Colonic mucosa (tissue), 4 donors: ENCODE data around the gene BCO1. TPM values are rescaled to one million over a fixed set of nuclear protein-coding genes. Genes with fewer than 3 reads are reported as not detected.

ENCODE experiments used
- DNase-seq: peaks from one replicate; pipeline ENCODE4 v3.0.0-alpha.2; 2020
- H3K27ac ChIP-seq: fragments of 200-600 bp; one replicate; pipeline ENCODE4 v1.8.0; 2021
- H3K27me3 ChIP-seq: fragments of 200-600 bp; one replicate; pipeline ENCODE4 v1.8.0; 2021
- H3K36me3 ChIP-seq: fragments of 200-600 bp; one replicate; pipeline ENCODE4 v1.8.0; 2021
- H3K4me1 ChIP-seq: fragments of 200-600 bp; one replicate; pipeline ENCODE4 v1.8.0; 2021; ENCODE audit warnings: mild to moderate bottlenecking
- H3K4me3 ChIP-seq: fragments of 200-600 bp; one replicate; pipeline ENCODE4 v1.8.0; 2021
- H3K9ac ChIP-seq, 2 donors: one replicate each; pipeline ENCODE4 v1.7.0; 2013; ENCODE audit warnings: control low read depth in 2 of 2, low read depth in 2 of 2, low read length in 2 of 2
- H3K9me3 ChIP-seq: fragments of 200-600 bp; one replicate; pipeline ENCODE4 v1.8.0; 2021
- CTCF ChIP-seq: fragments of 200-600 bp; IDR thresholded peaks from one replicate; pipeline ENCODE4 v1.8.0; 2022; ENCODE audit warnings: antibody characterized with exemption, mild to moderate bottlenecking
- intact Hi-C: fragments of 100-400 bp; cut with DNase I; formaldehyde crosslinking; loops from one replicate; pipeline ENCODE4 v1.14.1; 2022
- total RNA-seq, 2 donors: library from RNA; stranded (reverse); fragmentation: NEBNext Ultra II Directional in 1 of 2; extraction: Animal tissue kit (Norgen Biotek cat#: 25700) in 1 of 2; gene quantifications; one replicate each; pipeline ENCODE4 v1.2.1, GENCODE V29; 2021
- donor health status: healthy.
- donor health status: DM: no; HTN: no; CAD: no.
- donor health status: DM: no; HTN: no; CAD: no.

BCO1 gene
- total RNA-seq, 2 donors from 2014 or later, result 2.1 to 6.1 TPM

- no peak for TF ChIP-seq CTCF
Measured at GRCh38 chr16:81292936-81293335, 54.4 kb downstream of the BCO1 start.

GRCh38 chr16:81293909-81294802 lies 55.7 kb downstream of the BCO1 start:
- intact Hi-C loops, result no loop called here
- Histone ChIP-seq H3K27me3 (no peaks in the 10 kb centered on the region), H3K27ac (peak overlapping the region; percentile 71), H3K4me1 (no peaks in the 10 kb centered on the region), H3K36me3 (no peaks in the 10 kb centered on the region), H3K4me3 (no peak overlapping the region), H3K9me3 (no peaks in the 10 kb centered on the region), H3K9ac (peak overlapping the region in 1 of 2 donors; percentile 39)
- no peak for TF ChIP-seq CTCF
- peak; percentile 46 for DNase-seq

More at GRCh38 chr16:81292936-81293335, 54.4 kb downstream of the BCO1 start:
- no peak overlapping the region for H3K4me3 ChIP-seq
- no peaks in the 10 kb centered on the region for H3K9me3 ChIP-seq
- H3K9ac ChIP-seq, result no peak overlapping the region
- no peak for DNase-seq
- H3K4me1 ChIP-seq, result no peaks in the 10 kb centered on the region
- no peaks in the 10 kb centered on the region for H3K27me3 ChIP-seq
- intact Hi-C loops, result no loop called here
- no peaks in the 10 kb centered on the region for H3K36me3 ChIP-seq
- H3K27ac ChIP-seq, result no peak overlapping the region

- H3K4me1 ChIP-seq, result no peaks in the 10 kb centered on the region
- no peak overlapping the region for H3K9ac ChIP-seq
- no peaks in the 10 kb centered on the region for H3K9me3 ChIP-seq
- no peak for DNase-seq
- no peaks in the 10 kb centered on the region for H3K36me3 ChIP-seq
- no peak for TF ChIP-seq CTCF
- intact Hi-C loops, result no loop called here
- no peak overlapping the region for H3K27ac ChIP-seq
- H3K4me3 ChIP-seq, result no peak overlapping the region
- H3K27me3 ChIP-seq, result no peaks in the 10 kb centered on the region
Measured at GRCh38 chr16:81296631-81297030, 58.1 kb downstream of the BCO1 start.

- Histone ChIP-seq H3K27me3 (no peaks in the 10 kb centered on the region), H3K36me3 (no peaks in the 10 kb centered on the region), H3K9ac (no peak overlapping the region), H3K4me3 (no peak overlapping the region), H3K4me1 (no peaks in the 10 kb centered on the region), H3K9me3 (no peaks in the 10 kb centered on the region), H3K27ac (no peak overlapping the region)
- intact Hi-C loops, result no loop called here
- no peak for TF ChIP-seq CTCF
- no peak for DNase-seq
Measured at GRCh38 chr16:81307770-81308169, 69.3 kb downstream of the BCO1 start.

GRCh38 chr16:81310045-81310644 lies 71.7 kb downstream of the BCO1 start:
- no peaks in the 10 kb centered on the region for H3K36me3 ChIP-seq
- no peak overlapping the region for H3K9ac ChIP-seq
- intact Hi-C loops, result loop anchor here (10.0 kb wide), 1 partner anchor 45 kb away; no protein-coding TSS in a partner anchor
- H3K4me1 ChIP-seq, result peaks cover 8% of the 10 kb centered on the region
- DNase-seq, result no peak
- no peak for TF ChIP-seq CTCF
- no peaks in the 10 kb centered on the region for H3K27me3 ChIP-seq
- no peak overlapping the region for H3K27ac ChIP-seq
- no peak overlapping the region for H3K4me3 ChIP-seq
- H3K9me3 ChIP-seq, result no peaks in the 10 kb centered on the region
